K562 (cell line): Measurements from ENCODE around the gene WWC2. TPM values are rescaled to one million over a fixed set of nuclear protein-coding genes. Genes with fewer than 3 reads are reported as not detected.
A peak's percentile ranks its signal among the peaks of the same experiment; 100 is the strongest.

Experiments
- GABPB2 ChIP-seq: fragments of 250-450 bp; sonication (Bioruptor Pico); conservative IDR thresholded peaks from 2 replicates; pipeline ENCODE4 v1.5.1; 2021; ENCODE audit warnings: mild to moderate bottlenecking
- GTF3C2 ChIP-seq: IDR thresholded peaks from 3 replicates; pipeline ENCODE4 v1.6.1; 2011; ENCODE audit warnings: borderline replicate concordance, mild to moderate bottlenecking, moderate library complexity; ENCODE audit not compliant: insufficient read length; ENCODE audit errors: extremely low read depth
- HIVEP1 ChIP-seq: fragments of 250-450 bp; sonication (Bioruptor Pico); IDR thresholded peaks from 2 replicates; pipeline ENCODE4 v1.4.0; 2020; ENCODE audit warnings: mild to moderate bottlenecking
- HNRNPLL ChIP-seq: fragments of 200-400 bp; formaldehyde crosslinking; IDR thresholded peaks from 2 replicates; pipeline ENCODE4 v1.6.1; 2017; ENCODE audit warnings: low read length, low read depth, mild to moderate bottlenecking; ENCODE audit not compliant: poor library complexity, severe bottlenecking
- HNRNPUL1 ChIP-seq: fragments of 200-400 bp; formaldehyde crosslinking; IDR thresholded peaks from 2 replicates; pipeline ENCODE4 v1.6.1; 2017; ENCODE audit warnings: low read length
- KLF1 ChIP-seq: fragments of 450-650 bp; IDR thresholded peaks from 2 replicates; pipeline ENCODE4 v1.6.1; 2016; ENCODE audit warnings: missing genetic modification characterization, missing compliant biosample characterization
- PRPF4 ChIP-seq: fragments of 200-400 bp; formaldehyde crosslinking; IDR thresholded peaks from one replicate; pipeline ENCODE4 v1.6.1; 2017; ENCODE audit warnings: low read length, low read depth, mild to moderate bottlenecking; ENCODE audit not compliant: insufficient read depth, poor library complexity, severe bottlenecking
- PYGO2 ChIP-seq: fragments of 450-650 bp; IDR thresholded peaks from 2 replicates; pipeline ENCODE4 v1.6.1; 2016; ENCODE audit warnings: mild to moderate bottlenecking, missing genetic modification characterization, moderate library complexity, missing compliant biosample characterization
- RBM14 ChIP-seq: fragments of 200-400 bp; formaldehyde crosslinking; IDR thresholded peaks from 2 replicates; pipeline ENCODE4 v1.6.1; 2018; ENCODE audit warnings: low read depth, mild to moderate bottlenecking, low read length, moderate library complexity, borderline replicate concordance; ENCODE audit not compliant: insufficient read depth
- RUNX1 ChIP-seq: sonication (generic); IDR thresholded peaks from 2 replicates; pipeline ENCODE4 v1.6.1; 2016; ENCODE audit warnings: antibody characterized with exemption, low read depth
- SP1 ChIP-seq: sonication (generic); formaldehyde crosslinking; IDR thresholded peaks from 2 replicates; pipeline ENCODE4 v1.8.1; 2022; ENCODE audit warnings: mild to moderate bottlenecking, missing genetic modification reagents
- STAT6 ChIP-seq: sonication (generic); formaldehyde crosslinking; IDR thresholded peaks from 2 replicates; pipeline ENCODE4 v1.8.1; 2023; ENCODE audit warnings: mild to moderate bottlenecking, missing genetic modification reagents
- TAF15 ChIP-seq: fragments of 200-400 bp; formaldehyde crosslinking; IDR thresholded peaks from 2 replicates; pipeline ENCODE4 v1.6.1; 2017; ENCODE audit warnings: mild to moderate bottlenecking, low read depth, low read length, moderate library complexity
- WHSC1 ChIP-seq: IDR thresholded peaks from one replicate; pipeline ENCODE4 v1.6.1; 2012; ENCODE audit warnings: low read length, control low read depth, inconsistent platforms
- ZBTB7A ChIP-seq: IDR thresholded peaks from 2 replicates; pipeline ENCODE4 v1.6.1; 2011; ENCODE audit warnings: low read depth, mild to moderate bottlenecking, low read length, moderate library complexity, borderline replicate concordance; ENCODE audit not compliant: control insufficient read depth
- ZC3H4 ChIP-seq: sonication (generic); formaldehyde crosslinking; IDR thresholded peaks from 2 replicates; pipeline ENCODE4 v1.9.0; 2021; ENCODE audit warnings: missing genetic modification reagents, borderline replicate concordance
- polyA plus RNA-seq, 8 experiments: library from polyadenylated mRNA; depleted of rRNA in 4 of 8; stranded (reverse) in 5 of 8; unstranded in 3 of 8; fragments of >200 nt; fragmentation: Nextera tagmentation in 2 of 8; fragmentation: Illumina TruSeq in 1 of 8; extraction: Ambion mirVana in 2 of 8; extraction: Trizol in 1 of 8; gene quantifications; 2 replicates each; pipeline versions ENCODE4 v1.2.1 to v1.2.3, GENCODE V29; 2011 to 2014; ENCODE audit warnings: inconsistent platforms in 1 of 8, missing spikeins in 1 of 8
- total RNA-seq, 7 experiments: library from RNA; depleted of rRNA in 6 of 7; stranded (reverse); fragments of >200 nt in 6 of 7; fragmentation: Illumina TruSeq in 2 of 7; extraction: Trizol in 2 of 7; gene quantifications; 2 replicates each; pipeline versions ENCODE4 v1.2.1 to v1.2.3, GENCODE V29; 2011 to 2021; ENCODE audit warnings: low replicate concordance in 1 of 7

WWC2 gene
- total and polyA plus RNA-seq, 9 of the 15 experiments (the other 6 are each of a cell fraction or from before 2014, with no cell fraction given) = 3.7 to 39.4 (median 19.6) TPM

GRCh38 chr4:183098019-183098722 lies 886 bp upstream of the WWC2 start (continued):
- TF ChIP-seq GTF3C2 = no peak
- no peak for TF ChIP-seq STAT6 (CRISPR knock-in tag)
- TF ChIP-seq GABPB2 (CRISPR knock-in tag) = no peak
- TF ChIP-seq SP1 (CRISPR knock-in tag) = no peak; the same call in none of the 2 replicates
- TF ChIP-seq HNRNPLL = no peak
- TF ChIP-seq KLF1 = 0 out of 2 replicates have a peak, but pooled peaks have one; percentile 27
- no peak for TF ChIP-seq TAF15
- no peak for TF ChIP-seq WHSC1
- TF ChIP-seq RUNX1 = no peak
- no peak for TF ChIP-seq PYGO2 (tag)
- TF ChIP-seq ZBTB7A = 0 out of 2 replicates have a peak, but pooled peaks have one; percentile 47
- TF ChIP-seq HIVEP1 (CRISPR knock-in tag) = no peak
- TF ChIP-seq PRPF4 = peak; percentile 0
- no peak for TF ChIP-seq ZC3H4
- no peak for TF ChIP-seq HNRNPUL1
- no peak for TF ChIP-seq RBM14
